HG02981 (cell line): ENCODE measurements around the gene ESPNL.

ENCODE experiments used
- ATAC-seq: cut with Tn5 transposase; IDR thresholded peaks from one replicate; pipeline ENCODE4 v1.9.1; 2021; ENCODE audit warnings: mild to moderate bottlenecking, moderate library complexity; ENCODE audit not compliant: unreplicated experiment

The ESPNL gene

DNA sequence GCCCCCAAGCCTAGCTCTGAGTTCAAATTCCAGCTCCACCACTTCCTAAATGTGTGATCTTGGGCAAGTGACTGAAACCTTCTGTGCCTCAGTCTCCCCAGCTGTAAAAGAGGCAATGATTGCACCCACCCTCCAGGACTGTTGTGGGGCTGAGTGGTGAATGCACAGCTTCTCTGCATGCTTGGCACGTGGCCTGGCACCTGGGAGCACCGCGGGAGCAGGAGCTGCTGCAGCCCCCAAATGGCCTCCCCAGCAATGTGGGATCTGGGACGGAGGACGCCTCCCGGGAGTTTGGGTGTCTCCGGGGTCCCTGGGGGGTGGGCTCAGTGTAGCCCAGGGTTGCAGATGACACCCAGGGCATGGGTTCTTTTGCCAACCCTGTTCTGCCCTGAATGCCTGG, 39.9 kb downstream of the ESPNL start:
- ATAC-seq, result no peak

DNA sequence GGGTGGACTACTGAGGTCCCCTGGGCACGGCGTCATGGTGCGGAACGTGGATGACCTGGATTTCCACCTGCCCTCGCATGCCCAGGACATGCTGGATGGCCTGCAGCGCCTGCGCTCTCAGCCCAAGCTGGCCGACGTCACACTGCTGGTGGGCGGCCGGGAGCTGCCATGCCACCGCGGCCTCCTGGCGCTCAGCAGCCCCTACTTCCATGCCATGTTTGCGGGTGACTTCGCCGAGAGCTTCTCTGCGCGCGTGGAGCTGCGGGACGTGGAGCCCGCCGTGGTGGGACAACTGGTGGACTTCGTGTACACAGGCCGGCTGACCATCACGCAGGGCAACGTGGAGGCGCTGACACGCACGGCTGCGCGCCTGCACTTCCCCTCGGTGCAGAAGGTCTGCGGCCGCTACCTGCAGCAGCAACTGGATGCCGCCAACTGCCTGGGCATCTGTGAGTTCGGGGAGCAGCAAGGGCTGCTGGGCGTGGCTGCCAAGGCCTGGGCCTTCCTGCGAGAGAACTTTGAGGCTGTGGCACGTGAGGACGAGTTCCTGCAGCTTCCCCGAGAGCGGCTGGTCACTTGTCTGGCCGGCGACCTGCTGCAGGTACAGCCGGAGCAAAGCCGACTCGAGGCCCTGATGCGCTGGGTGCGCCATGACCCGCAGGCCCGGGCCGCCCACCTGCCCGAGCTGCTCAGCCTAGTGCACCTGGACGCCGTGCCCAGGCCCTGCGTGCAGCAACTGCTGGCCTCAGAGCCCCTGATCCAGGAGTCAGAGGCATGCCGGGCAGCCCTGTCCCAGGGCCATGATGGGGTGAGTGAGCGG, 40.8 kb downstream of the ESPNL start:
- ATAC-seq, result no peak

DNA sequence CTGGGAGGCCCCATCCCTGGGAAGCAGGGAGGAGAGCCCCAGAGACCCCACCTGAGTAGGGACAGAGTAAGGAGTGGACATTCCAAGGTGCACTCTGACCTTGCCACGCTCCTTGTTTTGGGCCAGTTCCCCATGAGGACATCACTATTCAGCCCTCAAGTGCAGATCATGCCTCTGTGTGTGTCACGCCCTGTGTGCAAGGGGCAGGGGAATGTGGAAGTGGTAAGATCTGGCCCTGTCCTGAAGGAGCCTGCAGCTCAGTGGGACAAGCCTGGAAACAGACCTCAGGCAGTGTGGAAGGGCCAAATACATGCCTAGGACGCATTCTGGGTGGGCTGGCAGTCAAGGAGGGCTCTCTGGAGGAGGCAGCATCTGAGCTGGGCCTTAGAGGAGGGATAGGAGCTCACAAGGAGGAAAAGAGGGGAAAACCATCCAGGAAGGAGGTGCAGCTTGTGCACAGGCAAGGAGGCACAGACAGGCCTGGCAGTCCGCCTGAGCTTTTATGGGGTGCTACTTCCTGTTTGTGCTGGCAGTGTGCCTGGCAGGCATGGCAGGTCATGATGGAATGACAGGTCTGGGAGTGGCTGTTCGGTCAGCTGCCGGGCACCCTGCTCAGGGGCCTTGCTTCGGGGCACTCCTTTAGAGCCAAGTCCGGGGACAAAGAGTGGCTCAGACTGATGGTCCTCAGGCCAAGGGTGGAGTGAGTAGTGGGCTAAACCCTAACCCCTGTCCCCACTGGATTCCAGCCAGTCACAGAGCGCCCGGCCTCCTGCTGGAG, 41.6 kb downstream of the ESPNL start:
- ATAC-seq, result no peak

DNA sequence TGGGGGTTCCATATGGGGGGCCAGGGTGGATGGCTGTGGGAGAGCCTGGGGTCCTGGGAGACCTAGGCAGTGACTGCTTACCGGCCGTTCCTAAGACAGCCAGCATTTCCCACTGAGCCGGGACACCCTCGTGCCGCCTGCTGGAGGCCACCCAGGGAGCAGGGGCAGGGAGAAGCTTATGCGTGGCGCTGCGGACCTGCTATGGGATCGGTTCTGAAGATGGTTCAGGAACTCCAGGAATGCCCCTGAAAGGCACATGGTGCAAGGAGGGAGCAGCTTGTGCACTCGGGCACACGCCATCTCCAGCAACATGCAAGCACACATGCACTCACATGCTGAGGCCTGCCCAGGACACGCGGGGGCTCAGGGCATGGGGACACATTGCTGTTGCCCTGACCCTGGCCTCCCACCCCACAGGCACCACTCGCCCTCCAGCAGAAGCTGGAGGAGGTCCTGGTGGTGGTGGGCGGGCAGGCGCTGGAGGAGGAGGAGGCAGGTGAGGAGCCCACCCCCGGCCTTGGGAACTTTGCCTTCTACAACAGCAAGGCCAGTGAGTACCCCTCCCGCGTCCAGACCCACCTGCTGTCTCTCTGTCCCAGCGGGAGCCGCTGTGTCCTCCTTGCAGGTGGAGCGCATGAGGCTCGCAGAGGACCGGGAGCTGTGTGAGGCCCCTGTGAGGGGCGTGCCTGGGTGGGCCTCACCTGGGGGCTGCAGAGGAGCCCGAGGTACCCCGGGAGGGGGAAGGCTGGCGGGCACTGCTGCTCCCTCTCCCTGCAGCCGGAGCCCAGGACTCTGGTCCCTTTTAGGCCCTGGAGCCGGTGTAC, 42.5 kb downstream of the ESPNL start:
- no peak for ATAC-seq

DNA sequence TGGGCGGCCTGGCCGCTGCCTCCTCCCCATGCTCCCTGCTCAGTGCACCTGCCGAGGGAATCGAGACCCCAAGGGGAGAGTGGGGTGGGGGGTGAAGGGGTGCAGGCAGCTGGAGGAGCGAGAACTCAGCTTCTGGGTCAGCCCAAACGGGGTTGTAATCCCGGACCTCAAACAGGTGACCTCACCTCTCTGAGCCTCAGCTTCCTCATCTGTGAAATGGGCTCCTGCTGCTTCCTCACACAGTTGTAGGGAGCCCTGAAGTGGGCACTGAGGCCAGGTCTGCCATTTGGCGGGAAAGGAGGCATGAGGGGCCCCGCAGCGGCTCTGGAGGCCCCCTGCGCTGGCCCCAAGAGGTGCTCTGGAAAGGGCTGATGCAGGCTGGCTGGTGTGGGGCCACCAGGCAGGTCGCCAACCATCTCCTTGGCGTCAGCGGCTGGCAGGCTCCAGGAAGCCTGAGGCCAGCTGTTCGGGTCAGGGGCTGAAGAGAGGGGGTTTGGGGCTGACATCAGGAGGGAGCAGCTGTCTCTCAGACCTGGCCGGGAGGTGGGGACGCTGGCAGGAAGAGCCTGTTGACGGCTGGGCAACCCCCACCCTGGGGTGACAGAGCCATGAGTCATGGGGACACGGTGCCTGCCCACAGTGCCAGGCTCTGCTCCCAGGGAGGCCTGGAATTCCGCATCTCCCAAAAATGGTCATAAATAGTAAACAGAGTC, 43.3 kb downstream of the ESPNL start:
- no peak for ATAC-seq

DNA sequence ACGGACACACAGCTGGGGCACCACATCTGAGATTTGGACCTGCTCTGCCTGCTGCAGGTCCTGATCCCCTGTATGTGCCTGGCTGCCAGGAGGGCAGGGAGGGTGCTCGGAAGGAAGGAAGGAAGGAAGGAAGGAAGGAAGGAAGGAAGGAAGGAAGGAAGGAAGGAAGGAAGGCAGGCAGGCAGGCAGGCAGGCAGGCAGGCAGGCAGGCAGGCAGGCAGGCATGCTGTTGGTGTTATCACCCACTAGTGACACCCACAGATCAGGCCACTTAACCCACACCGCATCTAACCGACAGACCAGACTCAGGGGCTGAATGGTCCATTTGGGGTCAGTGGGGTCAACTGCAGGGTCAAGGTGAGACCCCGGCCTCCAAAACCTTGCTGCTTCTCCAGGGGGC, 44.1 kb downstream of the ESPNL start:
- no peak for ATAC-seq

DNA sequence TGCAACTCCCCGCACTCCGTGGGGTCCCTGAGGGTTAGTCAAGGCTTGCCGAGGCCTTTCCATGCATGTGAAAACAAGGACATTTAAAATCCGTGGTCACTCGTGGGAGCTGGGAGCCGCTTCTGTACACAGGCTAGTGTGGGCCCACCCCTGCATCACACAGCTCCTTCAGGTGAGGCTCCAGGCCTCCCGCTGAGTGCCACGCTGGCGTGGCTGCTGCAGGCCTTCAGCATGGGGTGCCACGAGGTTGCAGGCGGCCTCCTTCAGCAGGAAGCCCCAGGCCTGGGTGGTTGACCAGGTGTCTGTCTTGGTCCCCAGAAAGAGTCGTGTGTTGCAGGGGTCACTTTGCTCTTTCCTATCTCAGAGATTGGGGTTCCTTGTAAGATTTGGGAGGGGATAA, 44.9 kb downstream of the ESPNL start:
- no peak for ATAC-seq

DNA sequence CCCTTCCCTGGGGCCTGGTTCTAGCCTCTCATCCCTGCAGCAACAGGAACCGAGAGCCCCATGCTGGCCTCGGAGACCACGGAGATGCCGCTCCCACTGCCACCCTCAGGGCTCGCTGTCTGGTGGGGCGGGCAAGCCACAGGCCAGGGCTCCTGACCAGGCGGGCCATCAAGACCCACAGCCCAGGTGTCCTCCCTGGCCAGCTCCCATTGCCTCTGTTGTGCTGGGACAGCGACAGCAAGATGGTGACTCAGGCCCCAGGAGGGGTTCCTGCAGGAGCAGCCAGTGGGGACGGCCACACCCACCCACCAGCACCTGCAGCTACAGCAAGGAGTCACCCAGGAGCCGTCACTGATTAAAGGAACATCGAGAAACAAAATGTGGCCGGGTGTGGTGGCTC, 45.7 kb downstream of the ESPNL start:
- no peak for ATAC-seq

DNA sequence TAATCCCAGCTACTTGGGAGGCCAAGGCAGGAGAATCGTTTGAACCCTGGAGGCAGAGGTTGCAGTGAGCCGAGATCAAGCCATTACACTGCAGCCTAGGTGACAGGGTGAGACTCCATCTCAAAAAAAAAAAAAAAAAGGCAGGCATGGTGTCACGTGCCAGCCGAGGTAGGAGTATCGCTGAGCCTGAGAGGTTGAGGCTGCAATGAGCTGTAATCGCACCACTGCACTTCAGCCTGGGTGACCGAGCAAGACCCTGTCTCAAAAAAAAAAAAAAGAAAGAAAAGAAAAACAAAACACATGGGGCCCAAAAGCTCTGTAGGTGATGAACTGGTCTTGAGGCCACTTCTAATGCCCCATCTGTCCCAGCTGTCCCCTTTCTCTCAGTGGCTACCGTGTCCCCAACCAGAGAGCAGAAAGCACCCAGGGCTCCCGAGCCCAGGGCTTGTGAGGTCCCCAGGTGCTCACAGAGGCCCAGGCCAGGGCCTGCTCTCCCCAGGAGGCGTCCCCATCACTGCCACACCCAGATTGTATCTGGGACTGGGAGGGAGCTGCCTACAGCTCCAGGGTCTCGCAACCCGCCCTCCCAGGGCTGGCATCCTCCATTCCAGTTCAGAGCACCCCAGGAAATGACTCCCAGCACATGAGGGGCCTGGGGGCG, 46.9 kb downstream of the ESPNL start:
- no peak for ATAC-seq

DNA sequence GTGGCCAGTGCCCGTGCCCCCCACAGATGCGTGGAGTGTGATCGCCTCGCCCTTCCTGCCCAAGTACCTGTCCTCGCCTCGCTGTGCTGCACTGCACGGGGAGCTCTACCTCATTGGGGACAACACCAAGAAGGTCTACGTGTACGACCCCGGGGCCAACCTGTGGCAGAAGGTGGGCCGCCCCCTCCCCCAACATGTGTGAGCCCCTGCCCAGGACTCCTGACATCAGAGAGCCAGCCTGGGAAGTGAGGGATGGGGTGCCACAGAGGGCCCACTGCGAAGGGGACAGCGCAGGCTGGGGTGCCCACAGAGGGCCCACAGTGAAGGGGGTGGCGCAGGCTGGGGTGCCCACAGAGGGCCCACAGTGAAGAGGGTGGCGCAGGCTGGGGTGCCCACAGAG, 48.8 kb downstream of the ESPNL start:
- ATAC-seq, result no peak

DNA sequence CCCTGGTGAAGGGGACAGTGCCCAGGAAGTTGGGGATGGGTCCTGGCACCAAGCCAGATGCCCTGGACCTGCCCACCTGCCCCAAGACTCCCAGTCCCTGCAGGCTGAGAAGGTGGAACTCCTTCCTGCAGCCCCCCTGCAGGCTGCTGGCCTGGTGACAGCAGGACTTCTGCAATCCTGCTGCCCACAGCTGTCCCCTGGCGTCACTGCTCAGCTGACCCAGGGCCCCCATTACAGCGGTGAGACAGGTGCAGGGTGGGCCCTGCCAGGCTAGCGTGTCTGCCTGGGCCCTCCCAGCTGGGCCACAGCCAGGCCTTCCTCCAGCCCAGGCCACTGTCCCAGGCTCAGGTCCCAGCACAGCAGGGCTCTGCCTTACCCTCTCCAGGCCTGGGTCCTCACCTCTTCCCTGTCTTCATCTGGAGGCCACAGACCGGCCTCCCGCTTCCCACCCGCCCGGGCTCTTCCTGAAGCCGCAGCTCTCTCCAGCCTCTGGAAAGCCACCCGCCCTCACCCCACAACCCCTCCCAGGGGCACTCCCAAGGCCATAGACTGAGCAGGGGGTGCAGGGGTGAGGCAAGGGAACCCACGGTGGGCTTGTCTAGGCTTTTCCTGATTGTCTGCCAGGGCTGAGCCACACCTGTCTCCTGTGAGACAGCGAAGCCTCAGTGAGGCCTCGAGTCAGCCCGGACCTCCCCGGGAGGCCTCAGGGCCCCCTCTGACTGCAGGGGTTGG, 49.9 kb downstream of the ESPNL start:
- ATAC-seq, result no peak

DNA sequence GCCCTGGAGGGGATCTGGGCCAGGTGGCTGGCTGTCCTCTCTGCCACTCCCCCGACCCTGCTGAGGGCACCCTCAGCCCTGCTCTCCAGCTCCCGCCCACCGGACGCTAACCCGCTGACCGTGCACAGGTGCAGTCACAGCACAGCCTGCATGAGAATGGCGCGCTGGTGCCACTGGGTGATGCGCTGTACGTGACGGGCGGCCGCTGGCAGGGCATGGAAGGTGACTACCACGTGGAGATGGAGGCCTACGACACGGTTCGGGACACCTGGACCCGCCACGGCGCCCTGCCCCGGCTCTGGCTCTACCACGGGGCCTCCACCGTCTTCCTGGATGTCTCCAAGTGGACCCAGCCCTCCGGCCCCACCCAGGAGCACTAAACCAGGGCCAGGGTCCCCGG, 50.5 kb downstream of the ESPNL start:
- ATAC-seq, result no peak

DNA sequence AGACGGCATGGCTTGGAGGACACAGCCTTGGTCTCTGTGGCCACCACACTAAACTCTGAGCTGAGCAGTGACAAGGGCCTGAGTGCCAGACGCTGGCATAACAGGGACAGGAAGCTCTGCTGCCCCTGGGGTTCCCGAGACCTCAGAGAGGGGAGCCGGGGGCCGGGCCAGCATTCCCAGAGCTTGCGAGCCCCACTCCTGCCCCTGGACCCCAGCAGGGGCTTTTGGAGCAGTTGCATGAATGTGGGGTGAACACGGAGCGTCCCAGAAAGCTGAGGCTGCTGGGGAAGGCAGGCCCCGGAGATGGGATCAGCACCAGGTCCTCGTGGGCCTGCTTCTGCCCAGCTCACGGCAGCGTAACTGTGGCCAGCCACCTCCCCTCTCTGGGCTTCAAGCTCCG, 51.1 kb downstream of the ESPNL start:
- ATAC-seq, result no peak

DNA sequence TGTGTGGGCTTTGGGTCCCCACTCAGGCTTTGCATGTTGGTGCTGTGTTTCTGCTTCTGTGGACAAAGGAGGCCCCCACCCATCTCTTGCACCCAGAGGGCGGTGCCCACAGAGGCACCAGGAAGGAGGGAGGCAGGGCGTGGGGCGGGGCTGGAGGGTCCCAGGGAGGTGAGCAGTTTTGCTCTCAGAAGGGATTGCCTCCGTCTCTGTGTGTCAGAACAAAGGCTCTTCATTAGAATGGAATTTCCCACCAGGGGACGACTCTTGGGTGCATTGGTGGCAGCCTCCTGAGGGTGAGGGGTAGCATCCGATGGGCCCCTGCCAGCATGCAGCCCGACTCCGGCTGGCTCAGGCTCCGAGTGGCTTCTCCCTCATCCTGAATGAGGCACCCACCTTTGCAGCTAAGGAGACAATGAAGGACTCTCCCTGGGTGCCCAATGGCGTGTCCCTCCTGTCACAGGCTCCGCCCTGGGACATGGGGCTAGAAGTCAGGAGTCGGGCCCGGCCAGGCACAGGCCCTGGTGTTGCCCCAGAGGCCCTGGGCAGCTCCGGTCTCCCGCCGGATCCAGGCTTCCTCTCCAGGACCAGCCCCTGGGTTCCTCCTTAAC, 51.6 kb downstream of the ESPNL start:
- no peak for ATAC-seq

DNA sequence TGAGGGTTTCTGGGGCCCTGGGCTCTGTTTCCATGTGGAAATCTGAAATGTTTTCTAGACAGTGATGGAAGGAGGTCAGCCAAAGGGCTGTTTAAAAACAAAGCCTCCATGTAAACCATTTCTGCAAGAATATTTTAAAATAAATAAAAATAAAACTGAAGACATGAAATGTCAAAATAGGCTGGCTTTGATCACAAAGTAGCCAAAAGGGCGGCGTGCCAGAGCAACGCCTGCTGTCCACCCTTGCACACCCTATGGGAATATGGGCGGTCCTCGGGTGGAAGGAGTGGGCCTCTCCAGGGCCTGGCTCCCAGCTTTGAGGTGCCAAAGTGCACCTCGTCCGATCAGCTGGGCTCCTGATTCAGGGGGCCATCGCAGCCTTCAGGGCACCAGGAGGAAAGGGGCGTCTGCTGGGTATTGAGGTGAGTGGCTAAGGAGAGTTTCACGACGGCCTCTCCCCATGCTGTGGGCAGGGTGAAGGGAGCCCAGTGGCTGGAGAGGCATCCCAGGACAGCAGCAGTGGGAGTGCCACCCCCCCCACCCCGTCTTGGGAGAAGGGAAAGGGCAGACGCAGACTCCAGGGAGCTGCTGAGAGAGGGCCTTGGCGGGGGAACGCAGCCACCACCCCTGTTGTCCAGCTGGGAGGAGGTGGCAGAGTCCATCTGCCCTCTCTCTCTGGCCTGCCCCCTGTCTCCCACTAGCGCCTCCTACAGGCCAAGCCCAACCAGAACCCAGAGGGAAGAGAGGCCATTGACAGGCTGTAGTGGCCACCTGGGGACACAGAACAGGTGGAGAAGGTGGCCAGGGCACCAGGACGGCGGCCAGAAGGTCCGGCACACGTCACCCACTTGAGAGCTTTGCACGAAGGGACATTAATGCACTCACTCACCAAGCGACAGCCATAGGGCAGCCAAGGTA, 52.9 kb downstream of the ESPNL start:
- ATAC-seq, result no peak

DNA sequence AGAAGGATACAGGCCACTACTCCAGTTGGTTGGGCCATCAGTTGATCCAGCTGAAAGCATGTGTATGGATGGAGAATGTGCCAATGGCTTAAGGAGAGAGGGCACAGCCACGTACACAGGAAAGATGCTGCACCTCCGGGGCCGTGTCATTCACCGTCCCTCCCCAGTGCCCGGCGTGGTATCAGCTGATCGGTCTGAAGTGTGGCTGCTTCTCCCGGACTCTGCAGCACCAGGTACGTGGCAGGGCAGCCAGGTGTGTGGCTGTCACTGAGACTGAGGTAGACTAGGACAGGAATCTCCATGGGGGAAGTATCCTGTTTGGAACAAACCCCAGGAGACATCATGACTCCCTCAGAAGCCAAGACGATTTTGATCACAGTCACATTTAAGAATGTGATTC, 54.4 kb downstream of the ESPNL start:
- ATAC-seq, result no peak

DNA sequence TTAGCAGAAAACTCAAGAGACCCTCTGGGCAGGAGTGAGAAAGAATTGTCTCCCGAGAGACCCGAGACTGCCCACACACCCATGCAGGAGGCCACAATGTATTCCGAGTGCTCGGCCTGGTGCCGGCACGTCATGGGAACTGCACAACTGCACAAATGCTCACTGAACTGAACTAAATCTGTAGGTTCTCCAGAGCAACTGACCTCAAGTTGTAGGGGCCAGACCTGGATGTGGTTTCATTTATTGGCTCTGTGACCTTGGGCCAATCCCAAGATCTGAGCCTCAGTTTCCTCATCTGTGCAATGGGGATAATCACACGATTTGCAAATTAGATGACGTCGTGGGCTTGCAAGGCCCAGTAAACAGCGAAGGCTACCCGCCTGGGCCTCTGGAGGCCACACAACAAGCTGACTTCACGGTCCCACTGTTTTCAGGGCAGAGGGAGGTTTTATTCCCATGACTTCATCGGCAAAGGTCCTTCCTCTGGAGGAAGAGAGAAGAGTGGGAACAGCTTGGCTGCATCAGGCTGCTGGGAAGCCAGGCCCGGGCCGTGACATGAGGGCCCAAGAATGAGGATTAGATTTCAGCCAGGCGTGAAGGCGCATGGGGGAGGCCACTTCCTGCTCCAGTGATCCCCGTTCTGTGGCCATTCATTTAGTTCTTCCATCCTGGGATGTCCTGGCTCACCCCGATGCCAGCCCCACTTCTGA, 55.1 kb downstream of the ESPNL start:
- ATAC-seq, result no peak
